SU-DHL-6 (cell line): ENCODE measurements around the gene ADNP.
A peak's percentile ranks its signal among the peaks of the same experiment; 100 is the strongest.

ENCODE experiments used
- H2AFZ ChIP-seq: fragments of 200-600 bp; sonication (generic); 2 replicates; pipeline ENCODE4 v1.6.1; 2014; ENCODE audit warnings: low read depth, mild to moderate bottlenecking, moderate library complexity, mixed read lengths, antibody characterized with exemption, low read length; ENCODE audit not compliant: severe bottlenecking
- H3F3A ChIP-seq: fragments of 200-600 bp; shearing (Covaris generic); 2 replicates; pipeline ENCODE4 v1.6.0; 2016; ENCODE audit warnings: antibody characterized with exemption, mild to moderate bottlenecking; ENCODE audit not compliant: insufficient read depth
- H3K27ac ChIP-seq: fragments of 200-600 bp; sonication (generic); 2 replicates; pipeline ENCODE4 v1.5.1; 2016; ENCODE audit warnings: low read depth, mild to moderate bottlenecking, low read length, moderate library complexity, mixed read lengths
- H3K27me3 ChIP-seq: fragments of 200-600 bp; sonication (generic), shearing (Covaris generic); 2 replicates; pipeline ENCODE4 v1.6.0; 2014; ENCODE audit warnings: mild to moderate bottlenecking, low read length
- H3K36me3 ChIP-seq: fragments of 200-600 bp; sonication (generic); 2 replicates; pipeline ENCODE4 v1.6.1; 2014; ENCODE audit warnings: mild to moderate bottlenecking, low read length, mixed read lengths
- H3K4me2 ChIP-seq: fragments of 300-600, 200-600 bp; shearing (Covaris generic), sonication (generic); 2 replicates; pipeline ENCODE4 v1.6.0; 2014; ENCODE audit warnings: low read length, low read depth, mild to moderate bottlenecking; ENCODE audit not compliant: poor library complexity, severe bottlenecking
- H3K4me3 ChIP-seq: fragments of 200-600 bp; sonication (generic); 2 replicates; pipeline ENCODE4 v1.5.1; 2014; ENCODE audit warnings: antibody characterized with exemption, low read length, mild to moderate bottlenecking, mixed read lengths; ENCODE audit not compliant: insufficient read depth, poor library complexity, severe bottlenecking
- H3K79me2 ChIP-seq: fragments of 200-600 bp; sonication (generic); 2 replicates; pipeline ENCODE4 v1.6.1; 2014; ENCODE audit warnings: mild to moderate bottlenecking, low read length, moderate library complexity; ENCODE audit not compliant: insufficient read depth
- H3K9ac ChIP-seq: fragments of 200-600 bp; sonication (generic); 2 replicates; pipeline ENCODE4 v1.7.0; 2014; ENCODE audit warnings: mild to moderate bottlenecking, low read length
- H3K9me2 ChIP-seq: fragments of 200-600 bp; sonication (generic); replicated peaks from 2 replicates; pipeline ENCODE4 v1.6.1; 2014; ENCODE audit warnings: low read length; ENCODE audit not compliant: insufficient read depth
- H3K9me3 ChIP-seq: fragments of 200-600 bp; sonication (generic); 2 replicates; pipeline ENCODE4 v1.6.1; 2014; ENCODE audit warnings: low read length, mixed read lengths; ENCODE audit not compliant: insufficient read depth
- H4K20me1 ChIP-seq: fragments of 200-600 bp; sonication (generic); 2 replicates; pipeline ENCODE4 v1.6.1; 2014; ENCODE audit warnings: low read depth, mild to moderate bottlenecking, antibody characterized with exemption, low read length, moderate library complexity, mixed read lengths
- EZH2phosphoT487 ChIP-seq: fragments of 200-600 bp; sonication (generic), shearing (Covaris generic); conservative IDR thresholded peaks from 2 replicates; pipeline ENCODE4 v1.6.1; 2018; ENCODE audit warnings: mild to moderate bottlenecking, antibody characterized with exemption, low read length, moderate library complexity, mixed read lengths
- TF ChIP-seq, protein P1 (sequence below): fragments of 200-600 bp; sonication (generic); IDR thresholded peaks from one replicate; pipeline ENCODE4 v1.5.1; 2017; ENCODE audit warnings: antibody characterized with exemption, mild to moderate bottlenecking, low read length, moderate library complexity; ENCODE audit not compliant: insufficient read depth, poor library complexity, severe bottlenecking

The ADNP gene

DNA sequence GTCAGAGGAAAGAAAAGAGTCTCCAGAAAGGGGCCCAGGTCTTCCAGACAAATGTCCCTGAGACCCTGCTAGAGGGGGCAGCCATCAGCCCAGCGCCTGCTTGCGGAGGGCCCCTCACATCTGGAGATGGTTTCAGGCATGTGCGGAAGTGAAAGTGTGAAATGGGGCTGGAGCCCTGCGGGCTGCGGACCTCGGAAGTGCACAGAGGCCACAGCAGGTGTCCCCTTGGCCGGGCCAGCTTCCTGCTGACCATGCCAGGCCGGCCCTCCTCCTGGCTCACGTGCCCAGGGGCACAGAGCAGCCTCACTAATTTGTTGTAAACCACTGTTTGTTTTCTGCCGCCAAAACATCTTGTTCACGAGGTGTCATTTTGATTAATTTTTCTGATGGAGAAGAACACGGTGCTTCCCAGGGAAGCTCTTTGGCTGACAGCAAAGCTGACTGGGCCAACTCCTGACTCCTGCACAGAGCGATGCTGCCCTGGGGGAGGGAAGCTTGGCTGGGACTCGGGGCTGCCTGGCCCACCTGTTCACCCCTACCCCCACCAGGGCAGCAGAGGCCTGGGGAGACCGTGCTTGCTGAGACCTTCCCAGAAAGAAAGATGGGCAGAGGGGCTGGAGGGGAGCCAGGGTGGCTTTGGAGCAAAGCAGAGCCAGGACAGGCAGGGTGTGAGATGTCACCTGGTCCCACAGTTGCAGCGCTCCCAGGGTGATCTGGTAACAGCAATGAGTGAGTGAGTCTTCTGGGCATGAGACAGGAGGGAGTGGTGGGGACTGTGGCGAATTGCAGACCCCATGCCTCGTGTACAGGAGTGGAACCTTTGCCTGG, 82.2 kb downstream of the ADNP start:
- peak overlapping the region; percentile 88 for H3K27ac ChIP-seq
- no peaks in the 10 kb centered on the region for H3K9me3 ChIP-seq
- H2AFZ ChIP-seq: no peak overlapping the region
- no peak for TF ChIP-seq EZH2phosphoT487
- TF ChIP-seq, protein P1, sequence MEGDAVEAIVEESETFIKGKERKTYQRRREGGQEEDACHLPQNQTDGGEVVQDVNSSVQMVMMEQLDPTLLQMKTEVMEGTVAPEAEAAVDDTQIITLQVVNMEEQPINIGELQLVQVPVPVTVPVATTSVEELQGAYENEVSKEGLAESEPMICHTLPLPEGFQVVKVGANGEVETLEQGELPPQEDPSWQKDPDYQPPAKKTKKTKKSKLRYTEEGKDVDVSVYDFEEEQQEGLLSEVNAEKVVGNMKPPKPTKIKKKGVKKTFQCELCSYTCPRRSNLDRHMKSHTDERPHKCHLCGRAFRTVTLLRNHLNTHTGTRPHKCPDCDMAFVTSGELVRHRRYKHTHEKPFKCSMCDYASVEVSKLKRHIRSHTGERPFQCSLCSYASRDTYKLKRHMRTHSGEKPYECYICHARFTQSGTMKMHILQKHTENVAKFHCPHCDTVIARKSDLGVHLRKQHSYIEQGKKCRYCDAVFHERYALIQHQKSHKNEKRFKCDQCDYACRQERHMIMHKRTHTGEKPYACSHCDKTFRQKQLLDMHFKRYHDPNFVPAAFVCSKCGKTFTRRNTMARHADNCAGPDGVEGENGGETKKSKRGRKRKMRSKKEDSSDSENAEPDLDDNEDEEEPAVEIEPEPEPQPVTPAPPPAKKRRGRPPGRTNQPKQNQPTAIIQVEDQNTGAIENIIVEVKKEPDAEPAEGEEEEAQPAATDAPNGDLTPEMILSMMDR: no peak
- peaks cover 16% of the 10 kb centered on the region; the same call in 1 of the 2 replicates for H3K79me2 ChIP-seq
- no peaks in the 10 kb centered on the region for H3K9me2 ChIP-seq
- H3K4me3 ChIP-seq: no peak overlapping the region
- H3K27me3 ChIP-seq: no peaks in the 10 kb centered on the region
- H4K20me1 ChIP-seq: no peaks in the 10 kb centered on the region
- H3F3A ChIP-seq: peaks cover 10% of the 10 kb centered on the region
- H3K9ac ChIP-seq: peak overlapping the region; percentile 44
- H3K36me3 ChIP-seq: 0 out of 2 replicates have a peak, but pooled peaks cover 3% of the 10 kb centered on the region
- peak overlapping the region; percentile 50 for H3K4me2 ChIP-seq

DNA sequence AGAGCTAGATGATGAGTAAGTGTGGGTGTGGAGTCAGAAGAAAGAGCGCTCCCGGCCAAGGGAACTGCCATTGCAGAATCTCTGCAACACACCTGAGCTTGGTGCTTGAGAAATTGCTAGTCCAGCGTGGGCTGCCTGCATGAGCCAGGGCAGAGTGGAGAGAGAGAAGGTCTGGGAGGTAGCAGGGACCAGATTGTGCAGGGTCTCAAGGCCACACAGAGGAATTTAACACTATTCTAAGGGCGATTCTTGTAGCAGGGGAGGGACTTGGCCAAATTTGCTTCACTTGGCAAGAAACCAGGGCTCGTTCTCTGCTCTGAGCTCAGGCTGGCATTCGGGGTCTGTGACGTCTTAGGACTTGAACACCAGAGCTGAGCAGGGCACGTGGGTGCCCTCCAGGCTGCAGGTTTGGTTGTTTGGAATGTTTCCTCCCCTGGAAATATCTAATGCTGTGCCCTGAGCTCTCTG, 82.9 kb downstream of the ADNP start:
- H3K9me2 ChIP-seq: no peaks in the 10 kb centered on the region
- H3K9me3 ChIP-seq: no peaks in the 10 kb centered on the region
- no peaks in the 10 kb centered on the region for H4K20me1 ChIP-seq
- H3K27me3 ChIP-seq: no peaks in the 10 kb centered on the region
- H3K9ac ChIP-seq: peak overlapping the region; percentile 44
- peaks cover 11% of the 10 kb centered on the region; the same call in 1 of the 2 replicates for H3K79me2 ChIP-seq
- peak overlapping the region; percentile 50 for H3K4me2 ChIP-seq
- no peak overlapping the region for H3K4me3 ChIP-seq
- peak overlapping the region; percentile 88 for H3K27ac ChIP-seq
- H3K36me3 ChIP-seq: 0 out of 2 replicates have a peak, but pooled peaks cover 3% of the 10 kb centered on the region
- peaks cover 10% of the 10 kb centered on the region for H3F3A ChIP-seq
- no peak overlapping the region for H2AFZ ChIP-seq
- TF ChIP-seq, protein P1: no peak
- no peak for TF ChIP-seq EZH2phosphoT487

DNA sequence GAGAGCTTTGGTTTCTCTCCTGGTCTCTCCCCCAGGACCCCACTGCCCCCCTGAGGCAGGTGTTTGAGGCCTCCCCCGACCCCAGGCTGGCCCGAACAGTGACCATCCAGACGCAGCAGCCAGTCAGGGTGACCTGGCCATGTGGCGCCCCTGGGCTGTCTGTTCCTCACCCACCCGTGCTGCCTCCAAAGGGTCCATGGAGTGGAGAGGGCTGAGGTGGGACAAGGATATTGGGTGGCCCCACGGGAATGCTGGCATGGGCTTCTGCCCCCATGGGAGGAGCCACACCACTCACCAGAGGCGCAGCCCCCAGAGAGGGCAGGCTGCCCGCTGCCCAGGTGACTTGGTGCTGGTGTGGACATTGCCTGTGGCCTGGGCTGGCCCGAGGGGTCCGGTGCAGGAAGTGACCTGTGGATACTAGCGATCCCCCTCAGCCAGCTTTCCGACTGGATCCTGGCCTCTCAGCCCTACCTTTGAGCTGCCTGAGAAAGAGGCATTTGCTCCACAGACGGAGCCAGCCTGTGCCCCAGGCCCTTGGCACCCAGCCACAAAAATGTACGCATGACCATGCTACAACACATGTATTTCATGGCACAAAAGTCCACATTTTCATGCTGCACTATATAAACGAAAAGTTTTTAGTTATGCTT, 85.5 kb downstream of the ADNP start:
- TF ChIP-seq, protein P1: no peak
- TF ChIP-seq EZH2phosphoT487: no peak
- Histone ChIP-seq H3K9ac (no peak overlapping the region), H4K20me1 (no peaks in the 10 kb centered on the region), H3K4me2 (no peak overlapping the region), H3K27ac (no peak overlapping the region), H2AFZ (no peak overlapping the region), H3K27me3 (no peaks in the 10 kb centered on the region), H3K4me3 (no peak overlapping the region), H3F3A (peaks cover 10% of the 10 kb centered on the region), H3K9me2 (no peaks in the 10 kb centered on the region), H3K9me3 (no peaks in the 10 kb centered on the region), H3K36me3 (no peaks in the 10 kb centered on the region), H3K79me2 (peaks cover 5% of the 10 kb centered on the region; the same call in 1 of the 2 replicates)
